Astrocyte (in vitro differentiated cells and primary cell): Measurements from ENCODE around the gene SFTPA2. TPM values are rescaled to one million over a fixed set of nuclear protein-coding genes. Genes with fewer than 3 reads are reported as not detected.
A peak's percentile ranks its signal among the peaks of the same experiment; 100 is the strongest.

Experiments
- DNase-seq: peaks from one replicate; pipeline ENCODE4 v3.0.0-alpha.2; 2010; ENCODE audit warnings: low read depth
- FAIRE-seq: peaks from 2 replicates; lab custom pipeline; 2011; peaks lifted over from hg19 to GRCh38; lab: Jason Lieb, UNC
- H2AFZ ChIP-seq: 2 replicates; pipeline ENCODE4 v1.6.0; 2012; ENCODE audit warnings: low read depth, low read length, inconsistent platforms
- H3K27ac ChIP-seq: 2 replicates; pipeline ENCODE4 v1.5.1; 2011; ENCODE audit warnings: low read depth, low read length, inconsistent platforms
- H3K27me3 ChIP-seq: 2 replicates; pipeline ENCODE4 v1.6.0; 2011; ENCODE audit warnings: low read length, inconsistent platforms; ENCODE audit not compliant: insufficient read depth
- H3K36me3 ChIP-seq: 2 replicates; pipeline ENCODE4 v1.5.1; 2011; ENCODE audit warnings: low read length, inconsistent platforms; ENCODE audit not compliant: insufficient read depth
- H3K4me1 ChIP-seq: 2 replicates; pipeline ENCODE4 v1.5.1; 2011; ENCODE audit warnings: low read length, inconsistent platforms; ENCODE audit not compliant: insufficient read depth
- H3K4me2 ChIP-seq: 2 replicates; pipeline ENCODE4 v1.6.0; 2012; ENCODE audit warnings: low read length, inconsistent platforms
- H3K4me3 ChIP-seq: 2 replicates; pipeline ENCODE4 v1.5.1; 2011; ENCODE audit warnings: low read depth, mild to moderate bottlenecking, low read length, inconsistent platforms; ENCODE audit not compliant: insufficient read depth
- H3K79me2 ChIP-seq: 2 replicates; pipeline ENCODE4 v1.6.0; 2012; ENCODE audit warnings: mild to moderate bottlenecking, low read length, inconsistent platforms; ENCODE audit not compliant: insufficient read depth
- H3K9ac ChIP-seq: 2 replicates; pipeline ENCODE4 v1.6.0; 2012; ENCODE audit warnings: mild to moderate bottlenecking, low read length, inconsistent platforms
- H3K9me3 ChIP-seq: 2 replicates; pipeline ENCODE4 v1.5.1; 2012; ENCODE audit warnings: low read depth, mild to moderate bottlenecking, low read length, inconsistent platforms; ENCODE audit not compliant: insufficient read depth
- H4K20me1 ChIP-seq: 2 replicates; pipeline ENCODE4 v1.6.0; 2012; ENCODE audit warnings: low read length, inconsistent platforms; ENCODE audit not compliant: insufficient read depth
- H3K27ac Mint-ChIP-seq: one replicate; pipeline ENCODE4 v1.8.0; 2021; ENCODE audit warnings: mild to moderate bottlenecking, mixed read lengths; ENCODE audit not compliant: unreplicated experiment
- H3K27me3 Mint-ChIP-seq: one replicate; pipeline ENCODE4 v1.8.0; 2021; ENCODE audit warnings: low read depth, mixed read lengths; ENCODE audit not compliant: unreplicated experiment
- H3K36me3 Mint-ChIP-seq: one replicate; pipeline ENCODE4 v1.8.0; 2021; ENCODE audit warnings: low read depth, mixed read lengths; ENCODE audit not compliant: unreplicated experiment
- H3K4me1 Mint-ChIP-seq: one replicate; pipeline ENCODE4 v1.8.0; 2021; ENCODE audit warnings: low read depth, mixed read lengths; ENCODE audit not compliant: unreplicated experiment
- H3K4me3 Mint-ChIP-seq: one replicate; pipeline ENCODE4 v1.8.0; 2021; ENCODE audit warnings: mild to moderate bottlenecking, moderate library complexity, mixed read lengths; ENCODE audit not compliant: unreplicated experiment
- H3K9me3 Mint-ChIP-seq: one replicate; pipeline ENCODE4 v1.8.0; 2021; ENCODE audit warnings: mild to moderate bottlenecking, mixed read lengths; ENCODE audit not compliant: unreplicated experiment
- EZH2 ChIP-seq: IDR thresholded peaks from 2 replicates; pipeline ENCODE4 v1.6.1; 2012; ENCODE audit warnings: mild to moderate bottlenecking, low read length, inconsistent platforms; ENCODE audit not compliant: insufficient read depth
- total RNA-seq: library from RNA; stranded (reverse); gene quantifications from 2 replicates; pipeline ENCODE4 v1.2.1, GENCODE V29; 2021
- TF ChIP-seq, protein P1 (sequence below): IDR thresholded peaks from 2 replicates; pipeline ENCODE4 v1.5.1; 2011; ENCODE audit warnings: low read depth, mild to moderate bottlenecking, inconsistent platforms, low read length, moderate library complexity; ENCODE audit not compliant: insufficient read depth

The SFTPA2 gene
- total RNA-seq, 1 donor from 2014 or later: not detected

DNA sequence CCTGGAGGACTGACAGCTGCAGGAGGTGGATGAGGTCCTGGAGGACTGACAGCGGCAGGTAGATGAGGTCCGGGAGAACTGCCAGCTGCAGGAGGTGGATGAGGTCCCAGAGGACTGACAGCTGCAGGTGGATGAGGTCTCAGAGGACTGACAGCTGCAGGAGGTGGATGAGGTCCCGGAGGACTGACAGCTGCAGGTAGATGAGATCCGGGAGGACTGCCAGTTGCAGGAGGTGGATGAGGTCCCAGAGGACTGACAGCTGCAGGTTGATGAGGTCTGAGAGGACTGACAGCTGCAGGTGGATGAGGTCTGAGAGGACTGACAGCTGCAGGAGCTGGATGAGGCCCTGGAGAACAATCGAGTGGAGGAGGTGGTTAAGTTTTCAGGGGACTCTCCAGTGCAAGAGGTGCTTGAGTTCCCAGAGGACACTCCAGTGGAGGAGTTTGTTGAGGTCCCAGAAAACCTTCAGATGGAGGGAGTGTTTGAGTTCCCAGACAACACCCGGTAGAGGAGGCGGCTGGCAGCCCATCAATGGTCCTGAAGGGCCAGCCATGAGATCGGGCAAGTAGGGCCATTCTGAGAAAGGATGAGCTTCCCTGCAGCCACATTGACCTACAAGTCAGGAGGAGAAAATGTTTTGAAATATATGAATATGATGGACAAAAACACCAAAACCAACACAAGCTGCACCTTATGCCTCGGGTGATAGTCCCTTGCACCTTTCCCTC, 52.6 kb downstream of the SFTPA2 start:
- DNase-seq (no peak), FAIRE-seq (no peak)
- peaks cover 5% of the 10 kb centered on the region for H3K4me1 Mint-ChIP-seq
- Histone ChIP-seq H3K4me3 (no peak overlapping the region), H3K27ac (no peak overlapping the region), H3K9ac (no peak overlapping the region), H3K9me3 (no peaks in the 10 kb centered on the region), H3K36me3 (no peaks in the 10 kb centered on the region), H2AFZ (no peak overlapping the region), H3K79me2 (no peaks in the 10 kb centered on the region), H3K27me3 (peaks cover 4% of the 10 kb centered on the region), H3K4me1 (no peaks in the 10 kb centered on the region), H3K4me2 (no peak overlapping the region), H4K20me1 (no peaks in the 10 kb centered on the region)
- peak overlapping the region; percentile 29 for H3K4me3 Mint-ChIP-seq
- no peak overlapping the region for H3K27ac Mint-ChIP-seq
- no peaks in the 10 kb centered on the region for H3K36me3 Mint-ChIP-seq
- peaks cover 5% of the 10 kb centered on the region for H3K9me3 Mint-ChIP-seq
- peaks cover 29% of the 10 kb centered on the region for H3K27me3 Mint-ChIP-seq
- TF ChIP-seq, protein P1, sequence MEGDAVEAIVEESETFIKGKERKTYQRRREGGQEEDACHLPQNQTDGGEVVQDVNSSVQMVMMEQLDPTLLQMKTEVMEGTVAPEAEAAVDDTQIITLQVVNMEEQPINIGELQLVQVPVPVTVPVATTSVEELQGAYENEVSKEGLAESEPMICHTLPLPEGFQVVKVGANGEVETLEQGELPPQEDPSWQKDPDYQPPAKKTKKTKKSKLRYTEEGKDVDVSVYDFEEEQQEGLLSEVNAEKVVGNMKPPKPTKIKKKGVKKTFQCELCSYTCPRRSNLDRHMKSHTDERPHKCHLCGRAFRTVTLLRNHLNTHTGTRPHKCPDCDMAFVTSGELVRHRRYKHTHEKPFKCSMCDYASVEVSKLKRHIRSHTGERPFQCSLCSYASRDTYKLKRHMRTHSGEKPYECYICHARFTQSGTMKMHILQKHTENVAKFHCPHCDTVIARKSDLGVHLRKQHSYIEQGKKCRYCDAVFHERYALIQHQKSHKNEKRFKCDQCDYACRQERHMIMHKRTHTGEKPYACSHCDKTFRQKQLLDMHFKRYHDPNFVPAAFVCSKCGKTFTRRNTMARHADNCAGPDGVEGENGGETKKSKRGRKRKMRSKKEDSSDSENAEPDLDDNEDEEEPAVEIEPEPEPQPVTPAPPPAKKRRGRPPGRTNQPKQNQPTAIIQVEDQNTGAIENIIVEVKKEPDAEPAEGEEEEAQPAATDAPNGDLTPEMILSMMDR: no peak
- TF ChIP-seq EZH2: no peak

Other genes starting within 250 kb of the SFTPA2 start
- gene PPIF, start 212.9 kb downstream of the SFTPA2 start, total RNA-seq: 25.3 and 31.7 TPM in 2 replicates
- gene ZCCHC24, start 114.8 kb downstream of the SFTPA2 start, total RNA-seq: 21.4 and 26.2 TPM in 2 replicates
- 1.0 and 1.1 TPM in 2 replicates for gene EIF5AL1, start 47.9 kb downstream of the SFTPA2 start, total RNA-seq
- gene SFTPA1, start 50.5 kb upstream of the SFTPA2 start, total RNA-seq: not detected in 2 replicates
- gene NUTM2B, start 142.8 kb upstream of the SFTPA2 start, total RNA-seq: 0.70 TPM in 1 of 2 replicates, not detected in the other